Suprapubic skin (tissue), 3 donors: ENCODE results near the gene TRIM8.

Experiments
- EP300 ChIP-seq: sonication (generic); formaldehyde crosslinking; IDR thresholded peaks from one replicate; pipeline ENCODE4 v1.6.1; 2017; ENCODE audit warnings: antibody characterized with exemption
- POLR2A ChIP-seq, 2 donors: fragments of 450-650 bp; IDR thresholded peaks; one replicate each; pipeline ENCODE4 v1.6.1; 2017; ENCODE audit warnings: antibody characterized with exemption in 2 of 2, mild to moderate bottlenecking in 2 of 2, moderate library complexity in 2 of 2
- TF ChIP-seq, protein P1 (sequence below), 2 donors: fragments of 200-600 bp in 1 of 2; fragments of 450-650 bp in 1 of 2; sonication (generic) in 1 of 2; IDR thresholded peaks; one replicate each; pipeline ENCODE4 v1.5.1; 2016 to 2019; ENCODE audit warnings: antibody characterized with exemption in 2 of 2, mild to moderate bottlenecking in 1 of 2, moderate library complexity in 1 of 2

DNA sequence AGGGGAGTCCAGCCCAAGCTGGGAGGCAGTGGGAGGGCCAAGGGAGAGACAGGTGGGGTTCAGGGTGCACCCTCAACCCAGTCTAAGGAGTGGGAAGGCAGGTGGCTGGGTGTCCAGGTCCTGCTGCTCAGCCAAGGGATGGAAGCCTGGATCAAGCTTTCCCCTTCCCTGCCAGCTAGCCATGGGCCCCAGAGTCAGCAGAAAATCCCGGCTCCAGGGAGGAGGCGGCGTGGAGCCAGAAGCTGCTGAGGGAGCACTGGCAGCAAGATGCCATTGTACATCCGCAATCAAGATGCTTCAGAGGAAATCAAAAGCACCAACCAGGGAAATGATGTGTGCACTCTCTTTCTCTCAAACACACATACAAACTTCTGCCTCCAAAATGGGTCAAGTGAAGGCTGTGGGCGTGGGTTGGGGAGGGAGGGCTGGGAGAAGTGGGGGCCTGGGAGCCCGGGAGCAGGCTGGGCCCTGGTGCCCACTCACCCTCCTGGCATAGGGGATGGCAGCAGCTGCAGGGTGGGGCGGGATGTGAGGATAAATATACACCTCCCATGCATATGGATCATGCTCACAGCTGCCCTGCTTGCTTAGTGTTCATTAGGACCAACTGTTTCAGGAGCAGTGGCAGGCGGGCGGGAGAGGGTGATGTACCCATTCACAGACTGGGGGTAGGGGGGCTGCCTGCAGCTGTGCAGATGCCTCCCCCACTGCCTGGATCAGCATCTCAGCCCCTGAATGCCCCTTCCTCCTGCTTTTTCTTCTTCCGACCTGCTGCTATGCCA, 24.2 kb downstream of the TRIM8 start:
- TF ChIP-seq POLR2A (IDR thresholded peaks at IDR 0.05) = no peak
- TF ChIP-seq EP300 = no peak
- TF ChIP-seq, protein P1, sequence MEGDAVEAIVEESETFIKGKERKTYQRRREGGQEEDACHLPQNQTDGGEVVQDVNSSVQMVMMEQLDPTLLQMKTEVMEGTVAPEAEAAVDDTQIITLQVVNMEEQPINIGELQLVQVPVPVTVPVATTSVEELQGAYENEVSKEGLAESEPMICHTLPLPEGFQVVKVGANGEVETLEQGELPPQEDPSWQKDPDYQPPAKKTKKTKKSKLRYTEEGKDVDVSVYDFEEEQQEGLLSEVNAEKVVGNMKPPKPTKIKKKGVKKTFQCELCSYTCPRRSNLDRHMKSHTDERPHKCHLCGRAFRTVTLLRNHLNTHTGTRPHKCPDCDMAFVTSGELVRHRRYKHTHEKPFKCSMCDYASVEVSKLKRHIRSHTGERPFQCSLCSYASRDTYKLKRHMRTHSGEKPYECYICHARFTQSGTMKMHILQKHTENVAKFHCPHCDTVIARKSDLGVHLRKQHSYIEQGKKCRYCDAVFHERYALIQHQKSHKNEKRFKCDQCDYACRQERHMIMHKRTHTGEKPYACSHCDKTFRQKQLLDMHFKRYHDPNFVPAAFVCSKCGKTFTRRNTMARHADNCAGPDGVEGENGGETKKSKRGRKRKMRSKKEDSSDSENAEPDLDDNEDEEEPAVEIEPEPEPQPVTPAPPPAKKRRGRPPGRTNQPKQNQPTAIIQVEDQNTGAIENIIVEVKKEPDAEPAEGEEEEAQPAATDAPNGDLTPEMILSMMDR (IDR thresholded peaks at IDR 0.05) = no peak
